ENCODE results near the gene WDR77.

DNA sequence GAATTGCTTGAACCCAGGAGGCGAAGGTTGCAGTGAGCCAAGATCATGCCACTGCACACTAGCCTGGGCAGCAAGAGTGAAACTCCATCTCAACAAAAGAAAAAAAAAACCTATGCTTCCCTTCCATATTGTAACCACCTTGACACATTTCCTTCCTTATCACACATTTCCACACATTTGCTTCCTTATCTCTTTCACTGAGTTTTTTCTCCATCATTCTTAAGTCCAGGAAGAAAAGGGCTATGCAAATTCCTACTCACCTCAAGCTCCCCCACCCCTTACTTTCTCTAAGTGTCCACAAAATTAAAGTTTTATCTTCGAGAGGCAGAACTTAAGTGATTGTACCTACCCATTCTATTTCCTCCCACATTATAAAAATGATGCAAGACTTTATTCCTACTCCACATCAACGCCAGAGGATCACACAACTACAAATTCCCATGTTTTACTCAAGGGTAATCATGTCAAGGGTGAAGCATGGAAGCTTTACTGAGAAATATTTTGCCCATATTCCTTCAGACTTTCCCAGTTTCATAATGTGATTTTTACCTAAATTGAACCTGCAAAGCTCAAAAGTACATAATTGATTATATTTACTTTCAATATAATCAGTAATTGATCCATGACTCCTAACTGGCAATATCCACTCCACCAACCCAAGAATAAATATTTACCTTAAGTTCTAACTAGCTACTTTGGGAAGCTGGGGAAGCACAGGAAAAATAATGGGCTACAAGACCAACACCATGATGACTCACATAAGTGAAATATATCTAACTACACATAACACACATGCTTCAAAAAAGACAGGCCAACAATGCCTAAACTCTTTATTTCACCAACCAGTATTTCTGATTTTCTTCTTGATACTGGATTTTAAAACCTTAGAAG, 9.3 kb downstream of the WDR77 start:
- TF ChIP-seq, protein P1, sequence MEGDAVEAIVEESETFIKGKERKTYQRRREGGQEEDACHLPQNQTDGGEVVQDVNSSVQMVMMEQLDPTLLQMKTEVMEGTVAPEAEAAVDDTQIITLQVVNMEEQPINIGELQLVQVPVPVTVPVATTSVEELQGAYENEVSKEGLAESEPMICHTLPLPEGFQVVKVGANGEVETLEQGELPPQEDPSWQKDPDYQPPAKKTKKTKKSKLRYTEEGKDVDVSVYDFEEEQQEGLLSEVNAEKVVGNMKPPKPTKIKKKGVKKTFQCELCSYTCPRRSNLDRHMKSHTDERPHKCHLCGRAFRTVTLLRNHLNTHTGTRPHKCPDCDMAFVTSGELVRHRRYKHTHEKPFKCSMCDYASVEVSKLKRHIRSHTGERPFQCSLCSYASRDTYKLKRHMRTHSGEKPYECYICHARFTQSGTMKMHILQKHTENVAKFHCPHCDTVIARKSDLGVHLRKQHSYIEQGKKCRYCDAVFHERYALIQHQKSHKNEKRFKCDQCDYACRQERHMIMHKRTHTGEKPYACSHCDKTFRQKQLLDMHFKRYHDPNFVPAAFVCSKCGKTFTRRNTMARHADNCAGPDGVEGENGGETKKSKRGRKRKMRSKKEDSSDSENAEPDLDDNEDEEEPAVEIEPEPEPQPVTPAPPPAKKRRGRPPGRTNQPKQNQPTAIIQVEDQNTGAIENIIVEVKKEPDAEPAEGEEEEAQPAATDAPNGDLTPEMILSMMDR (IDR thresholded peaks at IDR 0.05), result no peak
- TF ChIP-seq POLR2A (IDR thresholded peaks at IDR 0.05), result no peak

Measured in testis (tissue), 2 donors.